NCI-H69 (cell line): ENCODE measurements around the gene AFTPH.

Experiments used
- DNase-seq: peaks from one replicate; lab custom pipeline; 2025; lab: John Stamatoyannopoulos, UW

The AFTPH gene

GRCh38 chr2:64540615-64541014 lies 16.5 kb downstream of the AFTPH start:
- DNase-seq = no peak

- DNase-seq = no peak
These were observed 17.4 kb downstream of the AFTPH start for GRCh38 chr2:64541547-64541946.

- DNase-seq = no peak
These were observed 18.2 kb downstream of the AFTPH start for GRCh38 chr2:64542071-64543007.

GRCh38 chr2:64543008-64543697 lies 19.0 kb downstream of the AFTPH start:
- DNase-seq = no peak

GRCh38 chr2:64548761-64549160 lies 24.6 kb downstream of the AFTPH start:
- DNase-seq = no peak

- no peak for DNase-seq
These were observed 25.9 kb downstream of the AFTPH start for GRCh38 chr2:64550042-64550441.

- DNase-seq = no peak
These were observed 27.7 kb downstream of the AFTPH start for GRCh38 chr2:64551851-64552250.

GRCh38 chr2:64554117-64554516 lies 30.0 kb downstream of the AFTPH start:
- no peak for DNase-seq

GRCh38 chr2:64558445-64559081 lies 34.4 kb downstream of the AFTPH start:
- DNase-seq = peak; percentile 33

GRCh38 chr2:64562148-64562784 lies 38.1 kb downstream of the AFTPH start:
- DNase-seq = peak; percentile 28

- no peak for DNase-seq
These were observed 39.4 kb downstream of the AFTPH start for GRCh38 chr2:64563436-64563938.

- peak; percentile 39 for DNase-seq
These were observed 42.0 kb downstream of the AFTPH start for GRCh38 chr2:64565949-64566710.

- DNase-seq = no peak
These were observed 43.3 kb downstream of the AFTPH start for GRCh38 chr2:64567473-64567872.

- DNase-seq = no peak
These were observed 44.7 kb downstream of the AFTPH start for GRCh38 chr2:64568836-64569235.

- DNase-seq = no peak
These were observed 50.7 kb downstream of the AFTPH start for GRCh38 chr2:64574871-64575270.

GRCh38 chr2:64581018-64581417 lies 56.9 kb downstream of the AFTPH start:
- DNase-seq = peak; percentile 39

- peak; percentile 2 for DNase-seq
These were observed 57.8 kb downstream of the AFTPH start for GRCh38 chr2:64581777-64582539.

- DNase-seq = peak; percentile 13
These were observed 58.7 kb downstream of the AFTPH start for GRCh38 chr2:64582774-64583340.

- DNase-seq = no peak
These were observed 61.9 kb downstream of the AFTPH start for GRCh38 chr2:64586054-64586453.

GRCh38 chr2:64586883-64587481 lies 62.9 kb downstream of the AFTPH start:
- peak; percentile 53 for DNase-seq
